ENCODE measurements around the gene TUB.

TUB gene

DNA sequence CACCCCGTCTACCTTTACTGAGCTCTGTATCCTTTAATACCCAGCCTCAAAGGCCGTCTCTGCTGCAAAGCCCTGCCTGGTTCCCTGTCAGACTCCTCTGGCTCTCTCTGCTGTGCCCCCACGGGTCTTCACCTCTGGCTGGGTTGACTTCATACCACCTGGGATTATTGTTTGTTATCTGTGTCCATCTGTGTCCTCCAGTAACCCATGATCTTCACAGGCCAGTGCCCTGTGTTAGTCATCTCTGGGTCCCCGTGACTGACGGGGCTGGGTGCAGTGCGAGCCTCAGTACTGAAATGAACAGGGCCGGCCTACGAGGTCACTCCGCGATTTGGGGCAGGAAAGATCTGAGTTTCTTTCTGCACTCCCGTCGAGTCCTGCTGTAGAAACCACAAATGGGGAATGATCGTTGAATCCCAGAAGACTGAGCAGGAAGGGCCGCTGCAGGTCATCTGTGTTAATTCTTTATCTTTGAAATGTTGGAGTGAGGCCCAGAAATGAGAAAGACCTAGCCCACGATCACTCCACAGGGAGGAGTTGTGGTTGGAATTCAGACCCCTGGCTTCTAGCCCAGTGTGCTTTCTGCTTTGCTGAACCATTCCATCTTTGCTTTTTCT, 12.3 kb upstream of the TUB start:
- no peak for DNase-seq

DNA sequence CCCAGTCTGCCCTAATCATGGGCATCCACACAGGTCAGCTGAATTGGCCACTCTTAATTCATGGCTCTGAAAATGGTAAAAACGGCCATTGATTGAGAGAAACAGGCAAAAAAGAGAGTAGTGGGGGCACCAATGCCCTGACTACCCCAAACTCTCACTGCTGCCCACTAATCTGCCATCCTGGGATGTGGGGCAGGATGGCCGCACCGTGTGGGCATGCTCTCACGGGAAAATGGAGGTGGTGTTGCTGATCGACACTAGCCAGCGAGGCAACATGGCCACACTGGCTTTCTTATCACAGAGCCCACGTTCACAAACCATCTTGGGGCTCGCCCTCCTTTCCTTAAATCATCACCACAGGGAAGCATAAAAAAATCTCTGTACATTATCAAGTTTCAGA, 11.2 kb upstream of the TUB start:
- DNase-seq = no peak

DNA sequence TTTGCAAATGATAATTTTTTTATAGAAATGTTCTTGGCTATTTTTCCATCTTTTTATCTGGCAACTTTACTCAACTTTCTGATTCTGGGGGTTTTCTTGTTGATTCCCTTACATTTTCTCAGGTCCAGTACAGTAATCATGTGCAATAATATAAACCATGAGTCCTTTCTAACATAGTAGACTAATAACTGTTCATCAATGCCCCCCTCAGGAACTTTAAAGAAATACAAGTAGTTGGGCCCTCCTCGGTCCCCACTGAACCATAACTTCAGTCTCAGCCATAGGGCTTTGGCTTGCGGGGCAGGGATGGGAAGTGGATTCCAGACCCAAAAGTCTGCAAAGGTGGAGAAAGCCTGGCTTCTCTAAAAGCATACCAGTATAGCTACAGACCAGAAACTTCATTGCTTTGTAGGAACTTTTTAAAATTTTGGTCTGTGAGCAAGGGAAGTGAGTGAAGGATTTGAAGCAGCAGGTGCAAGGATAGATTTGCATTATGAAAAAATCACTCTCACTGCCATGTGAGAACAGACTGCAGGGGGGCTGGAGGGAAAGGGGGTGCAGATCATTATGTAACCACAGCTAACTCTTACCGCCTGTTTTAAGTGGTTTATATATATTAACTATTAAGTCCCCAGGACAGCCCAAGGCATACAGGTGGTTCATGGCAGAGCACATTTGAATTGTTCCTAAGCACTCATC, 10.4 kb upstream of the TUB start:
- DNase-seq = peak in 2 of 3 experiments; percentile 57 to 64

DNA sequence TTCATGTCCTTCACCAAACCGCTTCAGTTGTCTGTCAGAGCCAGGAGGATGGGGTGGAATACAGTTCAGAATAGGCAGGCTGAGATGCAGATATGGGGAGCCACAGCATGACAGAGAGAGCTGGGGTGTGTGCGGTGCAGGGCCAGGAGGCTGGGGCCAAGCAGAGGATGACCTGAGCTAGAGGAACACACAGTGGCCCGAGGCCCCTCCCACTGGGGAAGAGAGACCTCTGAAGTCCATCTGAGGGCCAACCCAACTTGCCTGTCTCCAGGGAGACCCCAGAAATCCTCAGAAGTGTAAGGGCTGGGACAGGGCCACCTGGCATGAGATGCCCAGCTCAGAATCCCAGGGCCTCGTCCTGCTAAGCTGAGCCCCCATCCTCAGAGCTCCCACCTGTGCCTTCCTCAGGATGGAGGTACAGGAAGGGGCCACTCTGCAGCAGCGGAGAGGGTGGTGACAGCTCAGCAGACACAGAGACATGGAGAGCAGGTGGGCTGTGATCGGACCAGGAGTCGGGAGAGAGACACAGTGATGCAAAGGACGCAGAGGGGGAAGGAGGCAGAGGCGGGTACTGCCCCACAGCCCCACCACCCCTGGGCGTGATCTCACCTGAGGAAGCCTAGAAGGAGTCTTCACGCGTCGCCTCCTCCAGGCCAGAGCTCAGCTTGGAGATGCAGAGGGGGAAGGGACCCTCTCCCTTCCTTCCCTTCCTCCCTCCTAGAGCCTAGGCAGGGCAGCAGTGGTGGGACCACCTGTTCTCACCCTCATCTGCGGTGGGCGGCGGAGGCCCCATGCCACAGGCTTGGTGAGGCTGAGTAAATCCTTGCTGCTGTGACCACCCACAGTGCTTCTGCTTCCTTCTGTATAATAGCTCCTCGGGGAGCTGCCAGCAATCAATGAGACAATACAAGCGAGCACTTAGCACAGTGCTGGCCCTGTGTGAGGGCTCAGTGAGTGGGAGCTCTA, 9.1 kb upstream of the TUB start:
- DNase-seq = peak; percentile 8 to 65 (median 27)

DNA sequence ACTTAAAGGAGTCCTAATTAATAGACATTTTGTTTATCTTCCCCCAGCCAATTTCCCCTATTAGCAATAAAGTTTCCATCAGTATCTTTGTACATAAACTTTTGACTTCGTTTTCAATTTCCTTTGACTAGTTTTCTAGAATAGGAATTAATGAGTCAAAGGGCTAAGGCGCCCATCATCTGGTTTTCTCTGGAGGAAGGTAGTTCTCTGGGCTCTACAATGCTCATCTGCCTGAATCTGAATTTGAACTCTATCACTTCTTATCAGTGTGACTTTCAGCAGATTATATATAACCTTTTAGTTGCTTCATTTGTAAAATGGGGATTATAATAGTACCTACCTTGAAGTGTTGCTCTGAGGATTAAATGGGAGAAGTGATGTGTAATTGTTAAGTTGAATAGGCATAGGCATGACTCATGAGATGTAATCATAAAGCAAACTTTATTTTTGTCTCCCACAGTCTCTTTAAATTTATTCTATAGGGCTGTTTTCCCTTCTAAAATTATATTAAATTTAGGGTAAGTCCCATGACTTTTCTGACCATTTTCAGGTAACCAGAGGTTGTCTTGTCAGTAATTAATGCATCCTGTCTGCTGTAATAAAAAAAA, 5.8 kb upstream of the TUB start:
- no peak for DNase-seq

DNA sequence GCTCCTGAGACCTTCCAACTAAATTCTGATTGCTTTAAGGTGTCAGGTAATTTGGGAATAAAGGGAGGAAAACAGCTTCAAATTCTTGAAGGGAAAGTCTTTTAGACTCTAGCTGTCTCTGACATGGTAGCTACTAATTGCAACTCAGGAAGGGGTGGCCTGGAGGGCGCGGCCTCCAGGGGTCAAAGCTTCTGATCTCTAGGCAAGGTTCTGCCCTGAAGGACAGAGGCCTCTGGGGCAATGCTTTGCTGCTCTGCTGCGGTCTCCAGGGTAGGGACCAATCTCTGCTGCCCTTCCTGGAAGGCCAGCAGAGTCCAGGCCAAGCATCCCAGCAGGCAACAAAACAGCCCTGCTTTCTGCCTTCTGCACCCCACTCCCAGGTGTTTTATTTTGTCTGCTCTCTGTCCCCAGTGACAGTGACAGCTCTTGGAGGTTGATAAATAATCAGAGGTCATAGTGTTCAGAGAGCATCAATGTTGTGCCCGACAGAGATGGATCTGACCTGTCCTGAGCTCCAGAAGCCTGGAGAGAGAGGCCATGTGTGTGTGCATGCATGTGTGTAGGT, 1.8 kb upstream of the TUB start:
- DNase-seq = no peak

DNA sequence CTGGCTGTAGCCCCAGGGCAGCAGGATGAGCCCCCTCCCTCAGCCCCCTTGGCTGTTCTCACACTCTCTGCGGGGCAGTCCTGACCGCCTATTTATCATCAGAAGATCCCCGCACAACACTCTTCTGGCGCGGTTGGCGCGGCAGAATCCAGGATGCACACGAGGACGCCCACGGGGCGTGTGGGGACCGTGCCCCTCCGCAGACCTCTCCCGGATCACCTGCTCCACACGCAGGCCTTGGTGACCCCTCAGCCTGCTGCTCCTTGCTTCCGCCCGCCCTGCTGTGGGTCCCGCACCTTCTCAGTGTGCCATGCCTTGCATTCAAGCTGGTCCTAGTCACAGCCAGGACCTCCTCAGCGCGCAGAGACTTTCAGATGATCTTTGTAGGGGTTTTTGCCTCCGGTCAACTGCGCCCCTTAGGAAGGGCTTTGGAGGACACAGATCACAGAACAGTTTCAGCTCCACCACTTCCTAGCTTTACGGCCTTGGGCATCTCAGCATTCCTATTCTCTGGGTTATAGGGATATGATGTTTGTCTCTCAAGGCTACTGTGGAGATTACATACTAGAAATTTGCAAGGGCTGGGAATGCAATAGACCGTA, 841 bp upstream of the TUB start:
- DNase-seq = no peak

DNA sequence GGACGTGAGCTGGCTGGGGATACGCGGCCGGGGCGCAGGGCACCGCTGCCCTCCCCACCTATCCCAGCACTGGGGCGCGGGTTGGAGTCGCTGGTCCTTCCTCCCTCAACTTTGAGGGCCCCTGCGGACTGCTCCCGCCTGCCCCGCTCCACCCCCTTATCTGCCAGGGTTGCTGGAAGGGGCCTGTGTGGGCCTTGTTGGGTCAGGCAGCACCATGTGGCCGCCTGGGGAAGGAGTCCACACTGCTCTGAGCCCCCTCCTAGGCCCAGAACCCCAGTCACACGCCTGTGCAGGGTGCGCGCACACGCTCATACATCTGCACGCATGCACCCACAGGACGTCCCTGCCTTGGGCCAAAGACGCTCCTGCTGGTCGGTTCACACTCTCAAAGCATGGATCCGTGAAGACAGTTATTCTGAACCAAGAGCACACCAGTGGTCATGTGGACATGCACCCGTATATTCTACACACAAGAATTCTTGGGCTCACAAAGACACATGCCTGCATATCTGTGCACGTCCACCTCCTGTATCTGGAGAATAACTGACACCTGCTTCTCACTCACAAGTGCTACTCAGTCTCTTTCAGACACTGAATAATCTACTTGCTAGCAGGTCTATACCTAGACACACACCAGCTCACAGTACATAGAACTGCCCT, 710 bp downstream of the TUB start:
- peak in 2 of 3 experiments; percentile 56 to 66 for DNase-seq

DNA sequence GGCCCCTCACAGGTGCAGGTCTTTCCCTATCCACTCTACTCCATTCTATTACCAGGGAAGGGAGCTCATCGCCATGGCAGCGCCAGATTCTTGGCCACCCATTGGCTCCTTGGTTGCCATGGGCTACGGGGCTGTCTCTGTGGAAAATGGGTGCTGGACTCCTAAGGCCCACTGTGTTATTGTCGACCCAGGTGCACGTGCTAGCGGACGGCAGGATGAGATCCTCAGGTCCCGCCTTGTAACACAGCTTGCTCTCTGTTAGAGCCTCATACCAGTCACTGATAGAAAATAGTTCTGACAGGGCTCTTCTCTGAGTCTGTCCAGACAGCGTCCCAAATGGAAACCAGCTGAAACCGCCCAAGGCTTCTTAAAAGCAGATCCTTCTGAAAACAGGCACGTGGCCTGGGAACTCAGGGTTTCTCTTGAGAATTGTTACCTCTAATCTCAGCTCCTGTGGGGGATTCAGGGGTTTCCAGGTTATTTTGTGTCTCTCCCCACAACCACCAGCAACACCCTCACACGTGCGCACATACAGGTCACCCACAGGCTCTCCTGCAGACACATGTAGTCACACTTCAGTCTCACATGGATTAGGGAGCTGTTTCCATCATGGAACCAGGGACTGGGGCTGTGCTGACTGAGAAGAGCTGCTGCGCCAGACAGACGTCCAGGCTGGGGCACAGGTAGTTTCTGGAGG, 1.5 kb downstream of the TUB start:
- peak in 2 of 3 experiments; percentile 73 to 90 for DNase-seq

DNA sequence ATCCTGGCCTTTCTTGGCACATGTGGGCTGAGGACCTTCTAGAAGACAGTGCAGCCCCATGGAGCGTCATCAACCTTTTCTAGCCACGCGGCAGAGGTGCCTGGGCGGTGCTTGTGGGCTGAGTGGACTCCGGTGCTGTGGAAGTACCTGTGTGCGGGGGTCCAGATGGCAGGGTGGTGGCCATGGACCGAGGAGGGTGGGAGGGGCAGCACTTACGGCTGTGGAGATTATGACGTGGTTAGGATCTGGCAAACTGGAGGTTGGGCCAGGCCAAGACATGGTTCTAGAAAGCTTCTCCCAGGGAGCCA, 2.0 kb downstream of the TUB start:
- no peak for DNase-seq

DNA sequence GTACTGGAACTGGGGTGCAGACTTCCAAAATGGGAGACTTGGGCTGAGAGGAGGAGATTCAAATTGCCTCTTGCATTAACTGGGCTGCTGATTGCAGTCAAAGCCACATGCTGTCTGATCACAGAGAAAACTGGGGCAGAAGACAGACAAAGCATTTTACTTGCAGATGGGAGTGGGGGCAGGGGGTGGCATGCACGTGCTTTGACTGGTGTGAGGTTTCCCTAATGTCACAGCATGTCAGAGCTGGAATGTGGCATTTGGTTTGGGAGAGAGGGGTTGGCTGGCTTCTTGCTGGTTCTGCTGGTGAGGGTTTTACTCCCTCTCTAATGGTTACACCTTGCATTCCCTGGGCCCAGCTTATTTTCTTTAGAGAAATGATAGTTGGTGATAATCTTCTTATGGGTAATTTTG, 2.9 kb downstream of the TUB start:
- peak in 1 of 3 experiments; percentile 17 for DNase-seq

DNA sequence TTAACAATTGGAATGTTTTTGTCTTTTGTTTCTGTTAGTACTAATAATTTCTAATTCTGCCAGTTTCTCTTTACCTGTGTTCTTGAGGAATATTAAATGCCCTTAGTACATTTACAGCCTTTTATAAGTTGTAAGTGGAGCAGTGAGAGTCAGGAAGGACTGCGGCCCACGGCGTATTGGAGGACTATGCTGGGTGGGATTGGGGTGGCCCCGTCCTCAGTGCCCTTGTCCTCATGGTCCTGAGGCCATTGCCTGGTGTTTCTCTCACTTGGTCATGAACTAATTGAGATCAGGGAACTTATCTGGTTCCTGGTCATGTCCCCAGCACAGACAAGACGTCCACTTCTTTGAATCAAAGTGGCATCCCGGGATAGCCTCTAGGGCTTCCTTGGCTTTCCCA, 3.3 kb downstream of the TUB start:
- no peak for DNase-seq

DNA sequence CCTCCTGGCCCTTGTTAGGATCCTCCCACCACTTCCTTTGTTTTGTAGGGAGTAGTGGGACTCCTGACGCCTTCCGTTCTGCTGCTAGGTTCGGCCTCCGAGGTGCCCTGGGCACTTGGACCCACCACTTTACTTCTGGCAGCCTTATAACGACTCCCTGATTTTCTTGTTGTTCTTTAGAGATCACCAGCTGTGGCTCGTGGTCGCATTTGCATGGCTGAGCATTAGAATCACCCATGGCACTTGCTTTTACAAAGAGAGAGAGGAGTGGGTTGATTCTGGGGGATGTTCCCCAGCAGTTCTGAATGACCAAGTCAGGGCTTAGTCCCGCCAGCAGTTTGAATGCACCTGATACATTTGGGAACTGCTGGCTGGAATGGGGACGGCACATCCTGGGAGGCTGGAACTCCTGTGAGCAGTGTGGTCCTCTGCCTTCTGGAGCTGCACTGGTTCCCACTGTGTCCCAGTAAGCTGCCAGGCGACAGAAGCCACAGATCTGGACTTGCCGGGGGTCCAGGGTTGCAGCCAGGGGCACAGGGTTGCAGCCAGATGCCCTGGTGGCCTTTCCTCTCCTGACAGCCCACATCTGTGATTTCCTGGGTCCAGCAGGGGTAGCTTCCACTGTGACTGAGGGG, 4.1 kb downstream of the TUB start:
- peak in 1 of 3 experiments; percentile 8 for DNase-seq

DNA sequence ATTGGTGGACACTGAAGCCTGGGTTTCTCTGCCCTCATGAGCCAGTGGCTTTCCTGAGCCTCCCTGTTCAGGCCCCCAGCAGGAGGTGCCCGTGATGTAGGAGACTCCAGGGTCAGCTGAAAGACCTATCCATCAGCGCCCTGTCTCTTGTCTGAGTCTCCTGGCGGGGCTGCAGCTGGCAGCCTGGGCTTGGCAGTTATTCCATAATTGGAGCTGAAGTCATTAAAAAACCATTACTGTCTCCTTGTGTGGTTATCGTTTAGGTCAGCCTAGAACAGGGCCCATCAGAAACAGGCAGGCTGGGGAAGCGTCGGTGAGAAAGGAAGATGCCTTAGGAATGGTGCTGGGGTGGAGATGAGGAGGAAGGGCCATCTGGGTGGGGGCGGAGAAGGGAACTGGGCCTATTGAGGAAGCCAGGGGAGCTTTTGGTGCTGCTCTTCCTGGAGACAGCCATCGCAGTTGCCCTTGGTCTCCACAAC, 5.0 kb downstream of the TUB start:
- DNase-seq = peak; percentile 75 to 90 (median 80)

DNA sequence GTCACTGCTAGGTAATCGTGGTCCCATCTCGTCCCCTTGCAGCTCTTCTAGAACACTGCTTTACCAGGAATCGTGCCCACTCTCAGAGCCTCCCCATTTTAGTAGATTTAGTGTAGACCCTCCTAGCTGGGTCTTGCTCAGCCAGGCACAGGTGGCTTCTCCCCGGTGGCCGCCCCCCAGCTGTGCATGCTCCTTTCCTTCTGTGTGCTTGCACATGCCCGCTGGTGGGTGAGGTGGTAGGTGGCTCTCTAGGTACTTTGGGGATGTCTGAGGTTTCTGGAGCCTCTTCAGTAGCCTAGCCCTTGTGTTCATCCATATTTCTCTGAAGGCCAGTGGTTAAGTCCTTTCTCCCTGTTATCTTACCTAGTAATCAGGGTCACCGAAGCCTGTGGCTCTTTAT, 5.6 kb downstream of the TUB start:
- no peak for DNase-seq

DNA sequence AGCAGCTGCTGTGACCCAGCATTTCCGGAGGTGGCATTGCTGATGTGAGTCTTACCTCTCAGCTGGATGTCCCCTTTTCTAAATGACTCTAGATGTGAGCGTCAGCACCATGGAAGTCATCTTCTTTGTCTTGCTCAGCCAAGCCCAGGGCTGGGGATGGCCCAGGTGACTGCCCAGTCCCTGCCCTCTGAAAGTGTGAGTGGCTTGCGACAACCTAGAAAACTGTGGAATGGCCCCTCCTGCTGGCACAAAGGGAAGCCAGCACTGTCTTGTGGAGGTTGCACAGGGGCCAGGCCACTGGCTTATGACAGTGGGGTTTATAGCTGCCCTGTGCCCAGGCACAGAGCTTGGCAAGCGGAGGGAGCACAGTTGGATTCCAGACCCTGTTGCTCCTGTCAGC, 6.2 kb downstream of the TUB start:
- DNase-seq = no peak

DNA sequence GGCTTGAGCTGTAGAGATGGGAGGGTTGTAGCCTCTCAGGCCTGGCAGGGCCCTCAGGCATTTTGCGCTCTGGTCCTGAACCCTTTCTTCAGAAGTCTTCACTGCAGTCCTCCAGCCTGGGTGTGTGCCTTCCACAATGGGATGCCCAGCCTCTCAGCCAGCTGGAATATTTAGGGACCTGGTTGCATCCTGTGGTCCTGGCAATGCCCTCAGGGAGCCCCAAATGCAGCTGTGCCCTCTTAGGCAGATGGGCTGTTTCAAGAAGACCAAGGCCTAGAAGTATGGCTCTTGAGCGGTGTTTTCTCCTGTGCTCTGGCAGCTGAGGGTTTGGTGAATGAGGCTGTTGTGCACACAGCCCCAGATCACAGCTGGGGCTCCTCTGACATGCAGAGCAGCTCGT, 6.7 kb downstream of the TUB start:
- DNase-seq = no peak

DNA sequence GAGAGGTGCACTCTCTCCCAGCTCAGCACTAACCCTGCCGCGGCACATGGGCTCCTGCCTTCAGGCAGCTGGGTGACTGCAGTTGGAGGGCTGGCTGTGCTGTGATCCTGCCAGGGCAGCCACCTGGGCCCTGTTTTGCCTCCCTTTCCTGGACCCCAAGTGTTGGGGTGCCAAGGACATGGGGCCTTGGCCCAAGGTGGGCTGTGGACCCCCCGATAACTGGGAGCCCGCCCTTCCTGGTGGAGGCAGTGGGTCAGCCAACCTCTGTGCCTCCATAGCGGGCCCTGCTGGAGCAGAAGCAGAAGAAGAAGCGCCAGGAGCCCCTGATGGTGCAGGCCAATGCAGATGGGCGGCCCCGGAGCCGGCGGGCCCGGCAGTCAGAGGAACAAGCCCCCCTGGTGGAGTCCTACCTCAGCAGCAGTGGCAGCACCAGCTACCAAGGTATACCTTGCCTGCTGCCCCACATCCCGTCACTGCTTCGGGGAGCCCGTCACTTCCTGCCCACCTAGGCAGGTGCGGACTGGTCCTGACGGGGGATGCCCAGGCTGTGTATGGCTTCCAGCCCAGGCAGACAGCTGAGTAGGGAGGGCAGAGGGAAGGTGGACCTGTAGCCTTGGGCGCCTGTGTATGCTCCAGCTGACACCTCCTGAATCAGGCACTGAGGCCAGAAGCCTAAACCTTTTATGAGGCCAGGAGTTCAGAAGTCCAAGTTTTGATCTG, 8.9 kb downstream of the TUB start:
- no peak for DNase-seq

DNA sequence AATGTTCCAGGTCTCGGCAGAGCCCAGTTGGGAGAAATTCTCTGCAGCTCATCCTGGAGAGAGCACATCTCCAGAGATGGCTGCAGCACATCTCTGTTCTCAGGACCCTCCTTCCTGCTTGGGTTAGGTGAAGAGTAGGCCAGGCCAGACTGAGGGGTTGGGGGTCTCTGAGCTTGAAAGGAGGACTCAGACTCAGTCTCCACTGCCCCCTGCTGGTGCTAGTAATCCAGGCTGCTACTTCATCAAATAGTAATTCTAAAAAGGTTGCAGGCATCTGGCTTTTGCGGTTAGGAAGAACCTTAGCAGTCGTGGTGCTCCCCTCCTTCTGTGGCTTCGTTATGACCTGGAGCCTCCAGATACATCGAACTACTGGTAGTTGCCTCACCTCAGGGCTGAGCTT, 9.7 kb downstream of the TUB start:
- peak in 2 of 3 experiments; percentile 23 to 52 for DNase-seq

DNA sequence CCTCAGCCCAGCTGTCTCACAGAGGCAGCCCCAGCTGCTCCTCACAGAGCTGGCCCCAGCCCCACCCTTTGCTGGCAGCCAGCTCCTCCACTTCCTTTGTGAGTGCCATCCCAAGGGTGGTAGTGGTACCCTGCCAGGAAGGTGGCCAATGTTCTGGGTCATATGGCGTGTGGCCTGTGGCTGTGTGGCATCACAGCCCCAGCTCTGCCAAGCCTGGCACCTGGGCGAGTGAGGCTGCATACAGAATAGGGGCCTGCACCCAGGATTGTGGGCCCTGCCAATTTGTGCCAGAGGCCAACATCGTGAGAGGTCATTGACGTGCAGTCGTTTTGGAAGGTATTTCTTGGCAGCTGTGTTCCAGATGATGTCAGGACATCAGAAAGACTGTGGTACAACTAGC, 10.7 kb downstream of the TUB start:
- DNase-seq = no peak
